K562 (cell line): ENCODE results near the gene EHMT2. TPM values are rescaled to one million over a fixed set of nuclear protein-coding genes. Genes with fewer than 3 reads are reported as not detected.
A peak's percentile ranks its signal among the peaks of the same experiment; 100 is the strongest.

Experiments used
- CTBP1 ChIP-seq: fragments of 450-650 bp; IDR thresholded peaks from 2 replicates; pipeline ENCODE4 v1.6.1; 2016; ENCODE audit warnings: borderline replicate concordance
- CXXC5 ChIP-seq: fragments of 250-450 bp; sonication (Bioruptor Pico); IDR thresholded peaks from 2 replicates; pipeline ENCODE4 v1.8.0; 2022; ENCODE audit warnings: inconsistent platforms, mild to moderate bottlenecking, moderate library complexity
- FOXA1 ChIP-seq: fragments of 450-650 bp; IDR thresholded peaks from 2 replicates; pipeline ENCODE4 v1.6.1; 2016; ENCODE audit warnings: mild to moderate bottlenecking, borderline replicate concordance
- FOXM1 ChIP-seq, 2 experiments: fragments of 450-650 bp in 1 of 2; sonication (generic) in 1 of 2; formaldehyde crosslinking in 1 of 2; IDR thresholded peaks; 2 replicates each; pipeline versions ENCODE4 v1.6.1 to v1.9.0; 2017 to 2022; ENCODE audit warnings: low read depth in 2 of 2, mild to moderate bottlenecking in 2 of 2, missing genetic modification reagents in 1 of 2, moderate library complexity in 1 of 2
- GATAD2A ChIP-seq: fragments of 450-650 bp; IDR thresholded peaks from 2 replicates; pipeline ENCODE4 v1.6.1; 2017
- GTF2E2 ChIP-seq: fragments of 200-800 bp; sonication (Bioruptor generic); IDR thresholded peaks from 2 replicates; pipeline ENCODE4 v1.6.1; 2016; ENCODE audit warnings: missing genetic modification characterization, missing compliant biosample characterization
- HIVEP1 ChIP-seq: fragments of 250-450 bp; sonication (Bioruptor Pico); IDR thresholded peaks from 2 replicates; pipeline ENCODE4 v1.4.0; 2020; ENCODE audit warnings: mild to moderate bottlenecking
- HMG20B ChIP-seq: fragments of 250-450 bp; sonication (Bioruptor Pico); IDR thresholded peaks from 2 replicates; pipeline ENCODE4 v1.5.0; 2021; ENCODE audit warnings: mild to moderate bottlenecking
- NFE2 ChIP-seq: IDR thresholded peaks from 2 replicates; pipeline ENCODE4 v1.6.1; 2014; ENCODE audit warnings: antibody characterized with exemption, low read depth
- PTBP1 ChIP-seq: fragments of 200-400 bp; formaldehyde crosslinking; IDR thresholded peaks from 2 replicates; pipeline ENCODE4 v1.6.1; 2017; ENCODE audit warnings: low read depth, low read length
- SP1 ChIP-seq: sonication (generic); formaldehyde crosslinking; IDR thresholded peaks from 2 replicates; pipeline ENCODE4 v1.8.1; 2022; ENCODE audit warnings: mild to moderate bottlenecking, missing genetic modification reagents
- TBP ChIP-seq: optimal IDR thresholded peaks from 2 replicates; pipeline ENCODE3; 2011; ENCODE audit warnings: low read depth, low read length, improper control_type of control experiment
- TOE1 ChIP-seq, 2 experiments: fragments of 450-650 bp in 1 of 2; sonication (generic) in 1 of 2; formaldehyde crosslinking in 1 of 2; IDR thresholded peaks; 2 replicates each; pipeline versions ENCODE4 v1.7.1 to v1.8.0; 2016 to 2022; ENCODE audit warnings: borderline replicate concordance in 2 of 2, mild to moderate bottlenecking in 2 of 2, antibody characterized with exemption in 1 of 2, inconsistent platforms in 1 of 2, low read depth in 1 of 2, missing genetic modification reagents in 1 of 2, moderate library complexity in 1 of 2
- ZNF778 ChIP-seq: fragments of 450-650 bp; formaldehyde crosslinking; IDR thresholded peaks from 2 replicates; pipeline ENCODE4 v1.4.0; 2020; ENCODE audit warnings: mild to moderate bottlenecking, moderate library complexity
- polyA plus RNA-seq, 8 experiments: library from polyadenylated mRNA; depleted of rRNA in 4 of 8; stranded (reverse) in 5 of 8; unstranded in 3 of 8; fragments of >200 nt; fragmentation: Nextera tagmentation in 2 of 8; fragmentation: Illumina TruSeq in 1 of 8; extraction: Ambion mirVana in 2 of 8; extraction: Trizol in 1 of 8; gene quantifications; 2 replicates each; pipeline versions ENCODE4 v1.2.1 to v1.2.3, GENCODE V29; 2011 to 2014; ENCODE audit warnings: inconsistent platforms in 1 of 8, missing spikeins in 1 of 8
- total RNA-seq, 7 experiments: library from RNA; depleted of rRNA in 6 of 7; stranded (reverse); fragments of >200 nt in 6 of 7; fragmentation: Illumina TruSeq in 2 of 7; extraction: Trizol in 2 of 7; gene quantifications; 2 replicates each; pipeline versions ENCODE4 v1.2.1 to v1.2.3, GENCODE V29; 2011 to 2021; ENCODE audit warnings: low replicate concordance in 1 of 7
- TF ChIP-seq, protein P1 (sequence below): fragments of 250-450 bp; sonication (Bioruptor Pico); IDR thresholded peaks from 2 replicates; pipeline ENCODE4 v1.8.0; 2022; ENCODE audit warnings: moderate library complexity, mild to moderate bottlenecking, inconsistent platforms
- TF ChIP-seq, protein P2 (sequence below): fragments of 250-450 bp; sonication (Bioruptor Pico); IDR thresholded peaks from 2 replicates; pipeline ENCODE4 v1.5.0; 2020; ENCODE audit warnings: mild to moderate bottlenecking
- TF ChIP-seq, protein P3 (sequence below): fragments of 250-450 bp; sonication (Bioruptor Pico); IDR thresholded peaks from 2 replicates; pipeline ENCODE4 v1.8.0; 2022; ENCODE audit warnings: moderate library complexity, mild to moderate bottlenecking, inconsistent platforms
- TF ChIP-seq, protein P4 (sequence below): fragments of 450-650 bp; IDR thresholded peaks from 2 replicates; pipeline ENCODE4 v1.6.1; 2016; ENCODE audit warnings: antibody characterized with exemption
- TF ChIP-seq, protein P5 (sequence below): sonication (generic); formaldehyde crosslinking; IDR thresholded peaks from 2 replicates; pipeline ENCODE4 v1.8.0; 2022; ENCODE audit warnings: mild to moderate bottlenecking, missing genetic modification reagents
- TF ChIP-seq, protein P6 (sequence below): sonication (generic); formaldehyde crosslinking; IDR thresholded peaks from 2 replicates; pipeline ENCODE4 v1.5.0; 2020; ENCODE audit warnings: missing genetic modification reagents

The EHMT2 gene
- total and polyA plus RNA-seq, 9 of the 15 experiments (the other 6 are each of a cell fraction or from before 2014, with no cell fraction given): 2.1 to 63.8 (median 38.5) TPM

DNA sequence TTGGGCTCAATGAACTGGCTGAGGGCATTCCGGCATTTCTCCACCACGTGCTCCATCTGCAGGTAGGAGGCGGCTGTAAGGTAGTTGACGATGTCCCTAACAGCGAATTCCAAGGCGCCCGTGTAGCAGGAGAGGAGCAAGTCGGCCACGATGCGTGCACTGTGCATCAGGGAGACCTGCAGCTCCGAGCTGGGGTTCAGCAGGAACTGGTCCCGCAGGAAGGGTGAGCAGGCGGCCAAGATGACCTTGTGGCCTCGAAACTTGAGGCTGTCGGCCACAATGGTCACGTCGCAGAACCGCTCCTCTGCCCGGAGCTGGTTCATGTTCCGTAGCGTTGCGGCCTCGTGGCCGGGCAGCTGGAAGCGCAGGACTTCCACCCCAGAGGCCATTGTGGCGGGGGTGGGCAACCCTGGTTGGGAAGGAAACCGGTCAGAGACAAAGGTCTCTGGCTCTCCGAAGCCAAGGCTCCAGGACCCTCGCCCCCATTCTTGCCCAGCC lies 3.5 kb upstream of the EHMT2 start (continued):
- TF ChIP-seq, protein P1, sequence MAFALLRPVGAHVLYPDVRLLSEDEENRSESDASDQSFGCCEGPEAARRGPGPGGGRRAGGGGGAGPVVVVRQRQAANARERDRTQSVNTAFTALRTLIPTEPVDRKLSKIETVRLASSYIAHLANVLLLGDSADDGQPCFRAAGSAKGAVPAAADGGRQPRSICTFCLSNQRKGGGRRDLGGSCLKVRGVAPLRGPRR (CRISPR knock-in tag): no peak
- TF ChIP-seq GTF2E2 (tag): no peak
- no peak for TF ChIP-seq HMG20B
- TF ChIP-seq, protein P2, sequence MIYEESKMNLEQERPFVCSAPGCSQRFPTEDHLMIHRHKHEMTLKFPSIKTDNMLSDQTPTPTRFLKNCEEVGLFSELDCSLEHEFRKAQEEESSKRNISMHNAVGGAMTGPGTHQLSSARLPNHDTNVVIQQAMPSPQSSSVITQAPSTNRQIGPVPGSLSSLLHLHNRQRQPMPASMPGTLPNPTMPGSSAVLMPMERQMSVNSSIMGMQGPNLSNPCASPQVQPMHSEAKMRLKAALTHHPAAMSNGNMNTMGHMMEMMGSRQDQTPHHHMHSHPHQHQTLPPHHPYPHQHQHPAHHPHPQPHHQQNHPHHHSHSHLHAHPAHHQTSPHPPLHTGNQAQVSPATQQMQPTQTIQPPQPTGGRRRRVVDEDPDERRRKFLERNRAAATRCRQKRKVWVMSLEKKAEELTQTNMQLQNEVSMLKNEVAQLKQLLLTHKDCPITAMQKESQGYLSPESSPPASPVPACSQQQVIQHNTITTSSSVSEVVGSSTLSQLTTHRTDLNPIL (CRISPR knock-in tag): no peak
- TF ChIP-seq, protein P3, sequence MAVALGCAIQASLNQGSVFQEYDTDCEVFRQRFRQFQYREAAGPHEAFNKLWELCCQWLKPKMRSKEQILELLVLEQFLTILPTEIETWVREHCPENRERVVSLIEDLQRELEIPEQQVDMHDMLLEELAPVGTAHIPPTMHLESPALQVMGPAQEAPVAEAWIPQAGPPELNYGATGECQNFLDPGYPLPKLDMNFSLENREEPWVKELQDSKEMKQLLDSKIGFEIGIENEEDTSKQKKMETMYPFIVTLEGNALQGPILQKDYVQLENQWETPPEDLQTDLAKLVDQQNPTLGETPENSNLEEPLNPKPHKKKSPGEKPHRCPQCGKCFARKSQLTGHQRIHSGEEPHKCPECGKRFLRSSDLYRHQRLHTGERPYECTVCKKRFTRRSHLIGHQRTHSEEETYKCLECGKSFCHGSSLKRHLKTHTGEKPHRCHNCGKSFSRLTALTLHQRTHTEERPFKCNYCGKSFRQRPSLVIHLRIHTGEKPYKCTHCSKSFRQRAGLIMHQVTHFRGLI (CRISPR knock-in tag): no peak
- TF ChIP-seq, protein P4, sequence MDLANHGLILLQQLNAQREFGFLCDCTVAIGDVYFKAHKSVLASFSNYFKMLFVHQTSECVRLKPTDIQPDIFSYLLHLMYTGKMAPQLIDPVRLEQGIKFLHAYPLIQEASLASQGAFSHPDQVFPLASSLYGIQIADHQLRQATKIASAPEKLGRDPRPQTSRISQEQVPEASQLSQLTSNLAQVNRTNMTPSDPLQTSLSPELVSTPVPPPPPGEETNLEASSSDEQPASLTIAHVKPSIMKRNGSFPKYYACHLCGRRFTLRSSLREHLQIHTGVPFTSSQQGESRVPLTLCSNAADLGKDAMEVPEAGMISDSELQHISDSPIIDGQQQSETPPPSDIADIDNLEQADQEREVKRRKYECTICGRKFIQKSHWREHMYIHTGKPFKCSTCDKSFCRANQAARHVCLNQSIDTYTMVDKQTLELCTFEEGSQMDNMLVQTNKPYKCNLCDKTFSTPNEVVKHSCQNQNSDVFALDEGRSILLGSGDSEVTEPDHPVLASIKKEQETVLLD: no peak
- no peak for TF ChIP-seq HIVEP1 (CRISPR knock-in tag)
- TF ChIP-seq TBP: no peak
- TF ChIP-seq TOE1 (IDR thresholded peaks at IDR 0.05; ENCODE audit: borderline replicate concordance): no peak
- TF ChIP-seq TOE1 (CRISPR knock-in tag; IDR thresholded peaks at IDR 0.05; ENCODE audit: borderline replicate concordance, low read depth): no peak
- peak; percentile 69; the same call in 1 of the 2 replicates for TF ChIP-seq SP1 (CRISPR knock-in tag)
- peak; percentile 12; the same call in 1 of the 2 replicates for TF ChIP-seq CTBP1
- no peak for TF ChIP-seq PTBP1
- TF ChIP-seq, protein P5, sequence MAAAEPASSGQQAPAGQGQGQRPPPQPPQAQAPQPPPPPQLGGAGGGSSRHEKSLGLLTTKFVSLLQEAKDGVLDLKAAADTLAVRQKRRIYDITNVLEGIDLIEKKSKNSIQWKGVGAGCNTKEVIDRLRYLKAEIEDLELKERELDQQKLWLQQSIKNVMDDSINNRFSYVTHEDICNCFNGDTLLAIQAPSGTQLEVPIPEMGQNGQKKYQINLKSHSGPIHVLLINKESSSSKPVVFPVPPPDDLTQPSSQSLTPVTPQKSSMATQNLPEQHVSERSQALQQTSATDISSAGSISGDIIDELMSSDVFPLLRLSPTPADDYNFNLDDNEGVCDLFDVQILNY: 0 out of 2 replicates have a peak, but pooled peaks have one; percentile 68
- no peak; the same call in 1 of the 2 replicates for TF ChIP-seq GATAD2A
- TF ChIP-seq, protein P6, sequence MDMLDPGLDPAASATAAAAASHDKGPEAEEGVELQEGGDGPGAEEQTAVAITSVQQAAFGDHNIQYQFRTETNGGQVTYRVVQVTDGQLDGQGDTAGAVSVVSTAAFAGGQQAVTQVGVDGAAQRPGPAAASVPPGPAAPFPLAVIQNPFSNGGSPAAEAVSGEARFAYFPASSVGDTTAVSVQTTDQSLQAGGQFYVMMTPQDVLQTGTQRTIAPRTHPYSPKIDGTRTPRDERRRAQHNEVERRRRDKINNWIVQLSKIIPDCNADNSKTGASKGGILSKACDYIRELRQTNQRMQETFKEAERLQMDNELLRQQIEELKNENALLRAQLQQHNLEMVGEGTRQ: no peak
- no peak for TF ChIP-seq NFE2
- no peak for TF ChIP-seq FOXA1
- TF ChIP-seq FOXM1 (IDR thresholded peaks at IDR 0.05; ENCODE audit: low read depth): no peak
- no peak for TF ChIP-seq FOXM1 (CRISPR knock-in tag; IDR thresholded peaks at IDR 0.05; ENCODE audit: low read depth)
- peak; percentile 51 for TF ChIP-seq CXXC5 (CRISPR knock-in tag)
- no peak for TF ChIP-seq ZNF778 (CRISPR knock-in tag)
